HPDE6-E6E7 (cell line): ENCODE results near the gene SERTAD1.
"Not testable (repeated sequence)": the region's sequence is repeated elsewhere in the genome, so short reads cannot be mapped to it uniquely, and the experiment has no call there.

ENCODE experiments used
- DNase-seq: peaks from one replicate; pipeline ENCODE4 v3.0.0; 2011; ENCODE audit warnings: missing footprints; ENCODE audit errors: extremely low spot score

The SERTAD1 gene

DNA sequence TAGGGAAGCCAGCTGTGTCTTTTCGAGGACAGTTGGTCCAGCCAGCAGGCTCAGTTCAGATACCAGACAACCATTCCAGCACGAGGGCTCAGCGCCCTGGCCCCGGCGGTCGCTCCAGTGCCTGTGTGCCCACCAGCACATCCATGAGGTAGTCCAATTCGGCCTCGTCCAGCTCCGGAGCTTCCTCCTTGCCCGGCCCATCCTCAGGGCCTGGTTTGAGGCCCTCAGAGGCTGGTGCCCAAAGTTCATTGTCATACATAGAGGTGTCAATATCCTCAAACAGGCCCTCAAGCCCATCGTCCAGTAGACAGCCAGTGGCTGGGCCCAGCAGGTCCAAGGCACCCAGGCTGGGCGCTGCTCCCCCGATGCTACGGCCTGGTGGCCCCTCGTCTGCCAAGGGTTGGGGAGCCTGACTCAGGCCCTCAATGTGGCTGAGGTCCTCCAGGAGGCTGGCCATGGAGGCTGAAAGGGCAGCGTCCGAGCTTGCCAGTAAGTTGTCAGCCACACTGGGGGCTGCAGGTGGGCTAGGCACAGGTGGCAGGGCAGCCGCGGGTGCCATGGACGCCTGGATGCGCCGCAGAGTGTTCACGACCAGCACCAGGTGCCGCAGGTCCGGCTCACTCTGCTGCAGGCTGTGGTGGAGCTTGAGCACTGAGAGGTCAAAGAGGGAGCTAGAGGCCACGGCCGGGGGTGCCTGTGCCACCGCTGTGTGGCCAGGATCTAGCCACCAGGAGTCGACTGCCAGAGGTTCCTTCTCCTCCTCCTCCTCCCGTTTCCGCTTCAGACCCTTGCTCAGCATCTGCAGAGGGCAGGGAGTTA is 2.8 kb downstream of the SERTAD1 start:
- no peak for DNase-seq

DNA sequence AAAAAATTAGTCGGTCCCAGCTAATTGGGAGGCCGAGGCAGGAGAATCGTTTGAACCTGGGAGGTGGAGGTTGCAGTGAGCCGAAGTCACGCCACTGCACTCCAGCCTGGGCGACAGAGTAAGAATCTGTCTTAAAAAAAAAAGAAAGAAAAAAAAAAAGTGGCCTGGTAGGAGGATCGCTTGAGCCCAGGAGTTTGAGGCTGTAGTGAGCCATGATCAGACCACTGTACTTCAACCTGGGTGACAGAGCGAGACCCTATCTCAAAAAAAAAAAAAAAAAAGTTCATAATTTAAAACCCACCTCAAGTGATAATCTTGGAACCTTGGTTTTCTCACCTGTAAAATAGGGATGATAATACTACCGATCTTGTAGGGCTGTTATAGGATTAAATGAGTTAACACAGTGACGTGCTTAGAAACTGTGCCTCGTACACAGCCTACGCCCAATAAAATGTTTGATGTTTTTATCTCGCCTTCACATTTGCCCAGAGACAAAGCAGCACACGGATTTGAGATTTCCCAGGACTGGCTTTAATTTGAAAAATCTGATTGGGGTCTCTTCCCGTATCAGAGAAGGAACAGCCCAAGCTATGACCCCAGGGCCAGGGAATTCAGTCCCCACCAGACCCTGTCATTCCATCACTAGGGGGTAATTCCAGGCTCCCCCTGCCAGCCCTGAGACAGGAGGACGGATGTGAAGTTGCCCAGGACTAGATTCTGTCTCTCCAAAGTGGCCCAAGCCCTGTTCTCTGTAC is 3.6 kb downstream of the SERTAD1 start:
- DNase-seq, result no peak

DNA sequence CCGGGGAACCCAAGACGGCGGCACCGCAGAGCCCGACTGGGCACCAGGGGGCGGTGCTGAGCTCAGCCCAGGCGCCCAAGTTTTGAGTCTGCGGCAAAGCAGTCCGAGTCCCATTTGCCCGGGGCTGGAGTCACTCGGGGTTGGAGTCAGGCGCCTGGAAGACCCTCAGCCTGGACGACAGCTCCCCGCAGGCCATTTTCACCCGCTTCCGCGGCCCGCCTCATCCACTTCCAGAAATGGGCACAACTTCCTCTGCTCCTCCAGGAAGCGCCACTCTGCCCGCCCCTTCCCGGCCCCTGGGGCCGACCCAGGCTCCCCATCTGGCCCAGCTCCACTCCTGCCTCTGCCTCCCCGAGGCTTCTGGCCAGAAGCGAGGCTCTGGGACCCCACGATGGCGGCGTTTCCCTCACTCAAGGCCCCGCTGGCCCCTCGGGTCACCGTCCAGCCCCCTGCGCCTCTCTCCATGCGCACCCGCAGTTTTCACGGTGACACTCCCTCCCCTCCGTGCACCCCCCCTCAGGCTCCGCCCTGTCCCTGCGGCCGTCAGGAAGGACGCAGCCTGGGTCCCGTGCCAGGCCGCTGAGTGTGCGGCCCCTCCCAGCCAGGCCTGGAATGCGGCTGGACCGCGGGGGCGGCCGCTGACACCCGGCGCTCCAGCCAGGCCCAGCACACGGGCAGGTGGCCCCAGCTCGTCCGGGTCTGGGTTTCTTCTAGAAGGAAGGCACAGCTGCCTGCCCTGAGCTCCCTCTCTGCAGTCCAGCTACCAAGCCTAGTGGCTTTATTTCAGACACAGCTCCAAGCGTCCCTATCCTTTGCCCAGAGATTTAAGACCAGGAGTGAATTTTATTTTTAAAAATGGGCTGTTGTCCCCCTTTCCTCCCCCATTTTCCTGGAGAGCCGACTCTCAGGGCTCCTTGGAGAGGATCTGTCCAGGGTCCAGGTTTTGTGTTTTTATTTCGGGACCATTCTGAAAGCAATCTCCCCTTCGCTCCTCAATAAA is 4.7 kb downstream of the SERTAD1 start:
- peak; percentile 90 for DNase-seq

DNA sequence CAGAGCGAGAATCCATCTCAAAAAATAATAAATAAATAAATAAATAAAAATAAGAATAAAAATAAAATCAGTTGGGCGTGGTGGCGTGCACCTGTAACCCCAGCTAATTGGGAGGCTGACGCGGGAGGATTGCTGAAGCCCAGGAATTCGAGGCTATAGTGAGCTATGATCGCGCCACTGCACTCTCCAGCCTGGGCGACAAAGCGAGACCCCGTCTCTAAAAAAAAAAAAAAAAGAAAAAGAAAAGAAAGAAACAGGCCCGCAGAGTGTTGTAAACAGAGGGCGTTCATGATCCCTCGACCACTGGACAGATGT is 5.4 kb downstream of the SERTAD1 start:
- DNase-seq, result no peak

DNA sequence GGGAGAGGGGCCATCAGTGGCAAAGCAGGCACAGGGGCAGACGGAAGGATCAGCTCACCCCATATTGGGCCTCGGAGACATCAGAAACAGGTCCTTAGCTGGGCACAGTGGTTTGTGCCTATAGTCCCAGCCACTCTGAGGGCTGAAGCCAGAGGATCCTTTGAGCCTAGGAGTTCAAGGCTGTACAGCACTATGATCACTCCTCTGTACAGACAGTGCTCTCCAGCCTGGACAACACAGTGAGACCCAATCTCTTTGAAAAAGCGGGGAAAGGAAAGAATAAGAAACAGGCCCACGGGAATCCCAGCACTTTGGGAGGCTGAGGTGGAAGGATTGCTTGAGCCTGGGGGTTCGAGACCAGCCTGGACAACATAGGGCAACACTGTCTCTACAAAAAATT is 6.0 kb downstream of the SERTAD1 start:
- no peak for DNase-seq

DNA sequence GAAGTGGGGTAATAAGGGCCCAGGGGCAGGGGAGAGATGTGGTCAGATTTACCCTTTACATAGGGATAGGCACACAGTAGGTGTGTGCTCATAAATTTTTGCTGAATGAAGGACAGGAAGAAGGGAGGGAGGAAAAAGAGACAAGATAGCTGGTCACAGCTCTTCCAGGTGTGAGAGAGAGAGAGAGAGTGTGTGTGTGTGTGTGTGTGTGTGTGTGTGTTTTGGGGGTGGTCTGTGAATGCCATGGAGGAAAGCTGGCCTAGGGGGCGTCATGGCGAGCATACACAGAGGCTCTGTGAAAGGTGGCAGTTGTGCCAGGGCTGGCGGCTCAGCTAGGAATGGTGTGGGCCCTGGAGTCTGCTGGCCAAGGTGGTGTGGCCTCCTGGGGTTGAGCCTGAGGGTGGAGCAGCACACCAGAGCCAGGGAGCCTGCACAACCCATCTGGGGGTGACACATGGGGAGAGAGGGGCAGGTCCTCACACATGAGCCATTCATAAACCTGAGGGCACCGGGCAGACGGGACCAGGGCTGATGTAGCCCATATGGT is 6.7 kb downstream of the SERTAD1 start:
- DNase-seq, result no peak

DNA sequence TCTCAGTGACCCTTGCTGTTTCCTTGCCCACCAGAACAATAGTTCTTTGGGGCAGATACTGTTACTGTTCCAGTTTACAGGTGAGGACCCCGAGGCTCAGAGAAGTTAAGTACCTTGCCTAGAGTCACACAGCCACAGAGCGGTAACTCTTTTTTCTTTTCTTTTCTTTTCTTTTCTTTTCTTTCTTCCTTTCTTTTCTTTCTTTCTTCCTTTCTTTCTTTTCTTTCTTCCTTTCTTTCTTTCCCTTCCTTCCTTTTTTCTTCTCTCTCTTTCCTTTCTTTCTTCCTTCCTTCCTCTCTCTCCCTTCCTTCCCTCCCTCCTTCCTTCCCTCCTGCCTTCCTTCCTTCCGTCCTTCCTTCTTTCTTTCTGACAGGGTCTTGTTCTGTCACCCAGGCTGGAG is 7.8 kb downstream of the SERTAD1 start:
- DNase-seq, result no peak

DNA sequence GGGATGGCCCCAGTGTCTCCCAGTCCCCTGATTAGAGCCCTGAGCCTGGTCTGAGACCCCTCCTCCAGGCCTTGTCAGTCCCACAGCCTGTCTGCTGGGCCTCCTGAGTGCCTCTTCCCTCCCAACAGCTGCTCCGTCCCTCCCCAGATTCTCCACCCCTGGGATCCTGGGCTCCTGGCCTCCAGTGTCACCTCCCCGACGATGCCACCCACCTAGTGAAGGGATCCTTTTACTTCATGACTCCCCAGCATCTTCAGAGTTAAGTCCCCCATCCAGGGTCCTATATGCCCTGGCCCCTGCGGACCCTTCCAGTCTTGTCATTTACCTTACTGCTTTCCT is 8.2 kb downstream of the SERTAD1 start:
- DNase-seq, result no peak

DNA sequence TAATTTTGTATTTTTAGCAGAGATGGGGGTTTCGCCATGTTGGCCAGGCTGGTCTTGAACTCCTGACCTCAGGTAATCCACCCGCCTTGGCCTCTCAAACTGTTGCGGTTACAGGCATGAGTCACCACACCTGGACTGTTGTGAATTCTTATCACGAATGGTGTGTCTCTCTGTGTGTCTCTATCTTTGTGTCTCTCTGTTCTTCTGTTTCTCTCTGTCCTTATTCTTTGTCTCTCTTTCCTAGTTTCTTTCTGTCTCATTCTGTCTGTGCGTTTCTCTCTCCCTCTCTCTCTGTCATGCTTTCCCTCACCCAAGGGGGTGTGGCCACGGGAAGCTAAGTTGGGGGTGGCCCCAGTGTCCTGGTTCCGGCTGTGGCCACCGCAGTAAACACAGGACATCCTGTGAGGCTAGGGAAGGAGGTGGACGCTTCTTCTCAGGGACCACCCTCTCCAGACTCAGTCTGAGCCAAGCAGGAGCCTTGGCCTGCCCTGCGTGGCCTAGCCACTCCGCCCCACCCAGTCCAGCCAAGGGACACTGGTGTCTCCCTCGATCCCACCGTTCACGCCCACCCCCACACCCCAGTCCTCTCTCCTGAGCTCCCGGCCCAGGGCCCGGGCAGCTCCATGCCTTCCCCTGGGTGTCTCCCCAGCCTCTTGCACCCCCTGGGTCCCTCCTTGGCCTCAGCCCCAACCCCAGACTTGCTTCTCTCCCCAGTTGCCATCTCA is 8.7 kb downstream of the SERTAD1 start:
- DNase-seq, result no peak

DNA sequence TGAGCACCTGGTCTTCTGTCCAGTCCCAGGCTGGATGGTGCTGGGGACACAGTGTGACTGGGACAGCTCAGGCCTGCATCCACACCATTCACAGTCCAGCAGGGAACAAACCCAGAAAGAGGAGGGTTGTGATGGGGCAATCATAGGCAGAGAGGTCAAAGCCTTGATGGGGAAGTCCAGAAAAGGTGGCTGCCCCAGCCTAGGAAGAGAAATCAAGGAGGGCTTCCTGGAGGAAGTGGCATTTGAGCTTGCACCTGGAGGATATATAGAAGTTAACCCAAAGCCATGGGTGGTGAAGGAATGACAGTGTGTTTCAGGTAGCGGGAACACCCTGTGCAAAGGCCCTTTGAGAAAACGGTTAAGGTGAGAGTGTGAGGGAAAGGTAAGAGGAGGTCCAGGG is 10.0 kb downstream of the SERTAD1 start:
- DNase-seq, result no peak

DNA sequence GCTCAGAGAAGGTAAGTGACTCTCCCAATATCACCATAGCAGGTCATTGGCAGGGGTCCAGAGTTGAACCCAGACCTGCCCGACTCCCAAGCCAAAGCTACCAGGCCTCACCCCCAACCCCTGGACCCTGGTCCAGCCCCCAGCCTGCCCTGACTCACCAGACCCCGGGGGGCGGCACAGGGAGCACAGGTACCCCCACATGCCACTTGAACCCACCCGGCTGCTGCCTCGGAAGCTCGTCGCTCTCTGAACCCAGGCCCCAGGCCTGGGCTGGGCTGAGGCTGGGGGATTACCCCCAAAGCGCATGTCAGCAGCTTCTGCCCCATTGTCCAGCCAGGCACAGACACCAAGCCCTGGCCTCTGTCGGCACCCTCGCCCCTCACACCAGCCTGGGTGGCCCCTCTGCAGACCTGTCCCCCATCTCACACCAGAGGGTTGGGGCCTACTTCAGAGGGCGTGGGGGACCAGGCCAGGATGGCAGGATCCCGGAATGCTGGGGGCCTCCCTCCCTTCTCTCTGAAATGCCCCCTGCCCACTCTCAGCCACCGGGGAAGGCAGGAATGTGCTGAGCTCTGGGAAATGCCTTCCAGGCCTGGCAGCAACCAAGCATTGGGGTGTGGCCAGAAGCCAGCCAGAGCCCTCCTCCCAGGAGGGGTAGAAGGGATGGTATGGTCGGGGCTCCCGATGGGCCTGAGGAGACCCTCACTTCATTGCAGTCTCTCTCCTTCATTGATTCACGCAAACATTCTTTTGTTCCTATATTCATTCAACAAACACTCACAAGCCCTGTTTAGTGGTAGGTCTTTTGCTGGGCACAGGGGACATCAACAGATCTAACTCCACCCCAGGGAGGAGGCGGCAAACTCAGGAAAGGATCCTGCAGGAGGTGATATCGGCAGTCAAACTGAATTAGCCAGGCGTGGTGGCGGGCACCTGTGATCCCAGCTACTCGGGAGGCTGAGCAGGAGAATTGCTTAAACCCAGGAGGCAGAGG is 11.0 kb downstream of the SERTAD1 start:
- DNase-seq, result no peak

DNA sequence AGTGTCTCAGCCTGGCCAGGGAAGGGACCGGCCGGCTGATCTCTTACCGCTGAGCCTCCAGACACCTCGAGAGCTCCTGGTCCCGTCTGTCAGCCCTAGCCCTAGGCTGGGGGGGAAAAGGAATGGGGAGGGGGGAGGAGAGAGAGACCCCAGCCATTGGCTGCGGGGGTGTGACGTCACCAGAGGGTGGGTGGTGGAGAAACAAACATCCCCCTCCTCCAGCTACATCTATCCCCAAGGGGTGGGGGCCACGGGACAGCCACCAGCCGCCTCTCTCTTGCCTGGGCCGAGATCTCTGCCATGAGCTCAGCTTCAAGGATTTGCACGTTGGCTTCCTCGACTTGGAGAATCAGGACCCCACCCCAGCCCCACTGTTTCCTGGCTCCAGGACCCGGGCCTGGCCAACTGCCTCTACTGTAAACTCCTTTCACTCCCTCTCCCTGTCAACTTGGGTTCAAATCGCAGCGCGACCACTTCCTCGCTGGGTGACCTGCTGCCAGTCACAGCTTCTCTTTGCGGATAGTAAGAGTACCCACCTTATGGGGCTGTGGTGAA is 12.4 kb downstream of the SERTAD1 start, which contains the start of gene PRX:
Gene PRX, minus strand, starts transcription at position 88 of the 555 bp plus-strand sequence. CDS start 5,446 bp downstream, outside the sequence.
- no peak for DNase-seq

DNA sequence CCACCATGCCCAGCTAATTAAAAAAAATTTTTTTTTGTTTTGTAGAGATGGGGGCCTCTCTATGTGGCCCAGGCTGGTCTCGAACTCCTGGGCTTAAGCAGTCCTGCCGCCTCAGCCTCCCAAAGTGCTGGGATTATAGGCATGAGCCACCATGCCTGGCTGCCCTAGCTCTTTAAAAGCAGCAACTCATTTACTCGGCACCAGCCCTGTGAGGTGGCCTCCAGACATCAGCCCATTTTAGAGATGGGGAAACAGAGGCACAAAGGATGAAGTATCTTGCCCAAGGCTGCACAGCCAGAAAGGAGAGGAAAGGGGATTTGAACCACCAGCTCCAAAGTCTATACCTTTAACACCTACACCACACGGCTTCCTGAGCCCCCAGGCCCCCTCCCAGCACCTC is 12.9 kb downstream of the SERTAD1 start:
- DNase-seq, result no peak

DNA sequence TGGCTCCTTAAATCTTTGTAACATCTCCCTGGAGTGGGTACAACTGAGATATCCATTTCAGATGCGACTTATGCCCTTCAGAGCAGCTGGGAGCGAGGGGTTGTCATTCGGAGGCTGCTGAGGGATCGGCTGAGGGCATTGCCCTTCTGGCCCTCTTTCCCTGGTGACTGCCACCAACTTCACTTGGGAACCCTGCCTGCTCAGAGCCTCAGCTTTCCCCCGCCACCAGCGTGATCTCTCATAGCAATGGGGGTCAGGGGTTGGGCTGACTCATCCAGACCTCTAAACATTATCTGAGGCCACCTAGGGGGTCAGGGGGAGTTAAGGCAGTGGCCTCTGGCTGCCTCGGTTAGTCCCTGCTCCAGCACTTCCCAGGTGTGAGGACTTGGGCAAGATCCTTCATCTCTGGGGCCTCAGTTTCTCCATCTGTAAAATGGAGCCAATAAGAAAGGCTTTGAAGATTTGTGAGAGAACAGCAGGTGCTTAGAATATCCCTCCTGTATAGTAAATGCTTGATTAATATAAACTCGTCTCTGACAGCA is 13.8 kb downstream of the SERTAD1 start:
- no peak for DNase-seq

DNA sequence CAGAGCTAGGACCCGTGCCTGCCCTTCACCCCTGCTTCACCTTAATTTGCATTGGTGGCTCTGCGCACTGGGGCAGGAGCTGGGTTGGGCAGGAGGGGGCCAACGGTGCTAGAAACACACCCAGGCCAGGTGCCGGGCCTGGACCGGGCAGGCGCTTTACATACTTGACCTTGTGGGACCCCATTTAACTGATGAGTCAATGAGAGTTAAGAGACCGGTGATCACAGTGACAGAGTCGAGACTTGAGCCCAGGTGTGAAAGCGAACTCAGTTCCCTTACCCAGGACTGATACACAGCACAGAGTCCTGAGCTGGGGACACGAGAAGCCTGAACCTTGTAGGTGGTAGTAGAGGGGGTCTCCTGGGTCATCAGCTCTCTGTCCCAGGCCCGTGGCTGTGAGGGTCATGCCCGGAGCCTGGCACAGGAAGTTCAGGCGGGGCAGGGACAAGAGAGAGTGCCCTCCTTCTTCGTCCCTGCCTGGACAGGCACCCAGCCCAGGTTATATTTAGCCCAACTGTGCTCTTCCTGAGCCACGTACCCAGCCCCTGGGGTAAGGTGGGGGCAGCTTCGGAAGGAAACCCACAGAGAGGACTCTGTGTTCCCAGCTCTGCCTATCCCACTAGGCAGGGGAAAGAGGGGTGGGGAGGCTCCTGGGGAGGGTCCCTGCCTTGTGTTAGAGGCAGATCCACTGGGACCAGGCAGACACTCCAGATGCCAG is 14.5 kb downstream of the SERTAD1 start:
- DNase-seq, result no peak

DNA sequence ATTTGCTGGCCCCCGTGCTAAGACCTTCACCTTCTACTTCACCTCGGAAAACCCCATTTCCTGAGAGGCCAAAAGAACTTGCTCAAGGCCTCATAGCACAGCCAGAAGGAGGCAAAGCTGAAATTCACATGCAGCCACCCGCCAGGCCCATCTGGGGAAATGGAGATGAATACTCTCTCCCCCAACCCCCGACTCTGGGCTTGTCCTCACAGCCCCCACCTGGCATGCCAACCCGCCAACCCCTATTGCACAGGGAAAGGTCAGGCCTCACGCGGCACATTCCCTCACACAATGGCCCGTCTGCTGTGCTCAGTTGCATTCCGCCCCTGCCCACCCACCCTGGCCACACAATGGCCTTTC is 15.8 kb downstream of the SERTAD1 start:
- DNase-seq, result no peak

DNA sequence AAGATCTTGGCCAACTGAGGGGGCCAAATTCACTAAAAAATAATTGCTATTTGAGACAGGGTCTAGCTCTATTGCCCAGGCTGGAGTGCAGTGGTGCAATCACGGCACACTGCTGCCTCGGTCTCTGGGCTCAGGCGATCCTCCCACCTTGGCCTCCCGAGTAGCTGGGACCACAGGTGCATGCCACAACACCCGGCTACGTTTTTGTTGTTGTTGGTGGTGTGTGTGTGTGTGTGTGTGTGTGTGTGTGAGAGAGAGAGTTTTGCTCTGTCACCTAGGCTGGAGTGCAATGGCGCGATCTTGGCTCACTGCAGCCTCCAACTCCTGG is 17.2 kb downstream of the SERTAD1 start:
- DNase-seq, result not testable (repeated sequence)

DNA sequence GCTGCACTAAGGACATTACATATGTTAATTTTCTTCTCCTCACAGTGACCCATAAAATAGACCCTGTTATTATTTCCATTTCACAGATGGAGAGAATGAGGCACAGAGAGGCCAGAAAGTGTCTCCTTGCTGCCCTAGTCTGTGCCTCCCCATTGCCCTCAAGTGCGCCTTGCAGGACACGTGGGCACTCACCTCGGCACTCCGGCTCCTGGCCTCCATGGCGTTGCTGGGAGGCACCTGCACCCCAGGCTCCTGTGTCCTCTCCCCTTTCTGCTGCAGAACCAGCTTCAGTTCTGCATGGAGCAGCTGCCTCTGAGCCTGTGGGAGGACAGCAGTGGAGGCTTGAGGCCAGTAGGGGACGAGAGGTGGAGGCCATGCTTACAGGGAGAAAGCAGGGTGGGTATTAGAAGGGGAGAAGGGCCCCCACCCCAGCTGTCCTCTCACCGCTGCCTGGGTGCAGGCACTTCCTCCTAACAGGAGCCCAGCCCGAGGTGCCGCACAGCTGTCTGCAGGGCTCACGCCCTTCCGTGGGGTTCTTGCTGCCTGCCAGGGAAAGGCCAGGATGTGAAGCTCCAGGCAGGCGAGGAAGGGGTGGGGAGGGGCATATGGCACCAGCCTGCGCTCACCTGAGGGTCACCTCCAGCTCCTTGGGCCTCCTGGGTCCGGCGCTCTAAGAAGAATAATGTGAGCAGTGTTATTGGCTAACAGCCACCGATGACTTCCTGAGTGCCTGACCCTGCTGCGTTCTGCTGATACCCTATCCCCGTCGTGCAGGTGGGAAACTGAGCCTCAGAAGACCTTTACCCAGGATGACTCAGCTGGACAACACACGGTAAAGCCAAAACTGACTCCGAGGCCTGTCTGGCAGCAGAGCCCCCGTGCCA is 17.8 kb downstream of the SERTAD1 start:
- no peak for DNase-seq
